ENCODE data around the gene NUFIP1. TPM values are rescaled to one million over a fixed set of nuclear protein-coding genes. Genes with fewer than 3 reads are reported as not detected.

Gene NUFIP1
- total RNA-seq, 1 experiment from 2014 or later: 12.2 TPM

DNA sequence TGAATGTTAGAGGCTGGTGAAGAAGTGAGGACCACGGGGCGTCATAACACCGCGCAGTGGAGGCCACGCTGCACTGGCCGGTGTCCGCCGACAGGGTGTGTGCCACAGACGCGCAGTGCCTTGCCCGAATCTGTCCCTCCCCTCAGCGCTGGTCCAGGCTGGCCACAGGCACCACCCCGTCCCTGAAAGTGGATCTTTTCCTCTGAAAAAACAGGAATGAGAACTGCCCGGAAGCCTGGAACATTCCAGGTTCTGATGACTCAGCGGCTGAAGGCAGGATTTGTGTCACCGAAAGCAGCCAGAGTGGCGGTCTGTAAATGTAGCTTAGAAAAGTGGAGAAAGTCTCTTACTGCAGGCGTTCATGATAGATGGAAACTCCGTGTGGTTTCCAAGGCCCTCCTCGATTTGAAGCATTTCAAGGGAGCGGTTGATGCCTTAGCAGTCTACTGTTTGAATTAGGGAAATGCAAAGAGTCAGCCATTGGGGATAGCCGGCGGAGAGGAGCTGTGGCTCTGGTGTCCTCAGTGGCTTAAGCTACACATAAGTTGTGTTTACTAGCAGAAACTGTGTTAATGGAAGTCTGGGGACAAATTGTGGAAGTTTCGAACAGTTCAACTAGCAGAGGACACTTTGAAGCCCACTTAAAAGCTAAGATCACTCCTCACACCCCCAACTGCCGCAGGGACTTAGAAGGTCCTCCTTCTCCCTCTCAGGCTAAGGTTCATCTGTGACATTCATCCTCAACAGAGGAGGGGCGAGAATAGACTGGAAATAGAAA lies 70.8 kb downstream of the NUFIP1 start:
- Histone ChIP-seq H4K20me1 (ENCODE audit: insufficient read depth) (no peaks in the 10 kb centered on the region), H3K9me2 (ENCODE audit: insufficient read depth) (no peaks in the 10 kb centered on the region), H2AFZ (ENCODE audit: low read depth, low read length, poor library complexity, severe bottlenecking) (peak overlapping the region; percentile 79), H3K79me2 (ENCODE audit: insufficient read depth, low read length) (no peaks in the 10 kb centered on the region), H3K4me2 (ENCODE audit: low read length) (peak overlapping the region; percentile 83), H3K36me3 (ENCODE audit: control insufficient read depth in 1 of 2, insufficient read depth in 2 of 2, low read length in 2 of 2) (no peaks in the 10 kb centered on the region), H3K4me3 (replicated peaks in 1 of 2; ENCODE audit: low read depth in 1 of 2, low read length in 2 of 2) (peak overlapping the region; percentile 40 to 46), H3K9ac (ENCODE audit: low read length) (peak overlapping the region; percentile 54), H3K9me3 (ENCODE audit: control insufficient read depth in 1 of 2, insufficient read depth in 1 of 2, low read depth in 1 of 2, low read length in 2 of 2) (no peaks in the 10 kb centered on the region), H3K27ac (ENCODE audit: low read depth, low read length) (peak overlapping the region; percentile 84), H3K27me3 (ENCODE audit: insufficient read depth, low read length) (no peaks in the 10 kb centered on the region), H3K4me1 (ENCODE audit: control insufficient read depth in 1 of 2, insufficient read depth in 2 of 2, low read length in 2 of 2) (peaks cover 19 to 41% of the 10 kb centered on the region in 2 experiments)
- TSS peak; percentile 94 for BruUV-seq (replicated peaks)
- ChIA-PET CTCF (interaction anchor here (1.0 to 1.6 kb wide), 2 partner anchors 55 to 435 kb away, joined by 3 read pairs; no protein-coding TSS in a partner anchor), RAD21 (ENCODE audit: low non-redundant PET in 1 of 2, low total read pairs in 2 of 2, uncharacterized antibody in 2 of 2, unreplicated experiment in 2 of 2) (no interaction called here), POLR2A (interaction anchor here (0.6 to 1.5 kb wide), 4 partner anchors 9 to 327 kb away, joined by 3 to 6 read pairs (median 4); no protein-coding TSS in a partner anchor)
- intact Hi-C loops (cut with micrococcal nuclease): loop anchor here (5.0 kb wide), 1 partner anchor 436 kb away; no protein-coding TSS in a partner anchor
- TF ChIP-seq, protein P1, sequence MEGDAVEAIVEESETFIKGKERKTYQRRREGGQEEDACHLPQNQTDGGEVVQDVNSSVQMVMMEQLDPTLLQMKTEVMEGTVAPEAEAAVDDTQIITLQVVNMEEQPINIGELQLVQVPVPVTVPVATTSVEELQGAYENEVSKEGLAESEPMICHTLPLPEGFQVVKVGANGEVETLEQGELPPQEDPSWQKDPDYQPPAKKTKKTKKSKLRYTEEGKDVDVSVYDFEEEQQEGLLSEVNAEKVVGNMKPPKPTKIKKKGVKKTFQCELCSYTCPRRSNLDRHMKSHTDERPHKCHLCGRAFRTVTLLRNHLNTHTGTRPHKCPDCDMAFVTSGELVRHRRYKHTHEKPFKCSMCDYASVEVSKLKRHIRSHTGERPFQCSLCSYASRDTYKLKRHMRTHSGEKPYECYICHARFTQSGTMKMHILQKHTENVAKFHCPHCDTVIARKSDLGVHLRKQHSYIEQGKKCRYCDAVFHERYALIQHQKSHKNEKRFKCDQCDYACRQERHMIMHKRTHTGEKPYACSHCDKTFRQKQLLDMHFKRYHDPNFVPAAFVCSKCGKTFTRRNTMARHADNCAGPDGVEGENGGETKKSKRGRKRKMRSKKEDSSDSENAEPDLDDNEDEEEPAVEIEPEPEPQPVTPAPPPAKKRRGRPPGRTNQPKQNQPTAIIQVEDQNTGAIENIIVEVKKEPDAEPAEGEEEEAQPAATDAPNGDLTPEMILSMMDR (IDR thresholded peaks at IDR 0.05 in 2 of 3, conservative IDR thresholded peaks at IDR 0.05 in 1 of 3; ENCODE audit: borderline replicate concordance in 1 of 3, insufficient read depth in 1 of 3, low read depth in 2 of 3, low read length in 2 of 3): peak in 2 of 3 experiments; percentile 64 to 70; a peak in 4 of 6 replicates
- TF ChIP-seq POLR2A (IDR thresholded peaks at IDR 0.05; ENCODE audit: borderline replicate concordance, extremely low read depth, insufficient read depth, insufficient read length) (peak; percentile 5), CEBPB (IDR thresholded peaks at IDR 0.05; ENCODE audit: low read depth) (no peak), EZH2 (IDR thresholded peaks at IDR 0.05) (no peak), CBX3 (IDR thresholded peaks at IDR 0.05; ENCODE audit: low read depth) (no peak), ZFX (IDR thresholded peaks at IDR 0.05) (peak; percentile 18; the same call in 1 of the 2 replicates), TCF7L2 (IDR thresholded peaks at IDR 0.05; ENCODE audit: borderline replicate concordance, extremely low read depth, insufficient read depth, insufficient read length) (no peak)
- ATAC-seq (peak; percentile 87), DNase-seq (ENCODE audit: low read depth, low spot score) (peak; percentile 86)

All from HCT116 (cell line).